GM12878 (cell line): ENCODE data around the gene AMMECR1.

ENCODE experiments used
- ATF2 ChIP-seq: IDR thresholded peaks from 2 replicates; pipeline ENCODE4 v1.6.1; 2012; ENCODE audit warnings: low read length, inconsistent platforms
- BACH1 ChIP-seq: fragments of 450-650 bp; IDR thresholded peaks from 2 replicates; pipeline ENCODE4 v1.6.1; 2017; ENCODE audit warnings: mild to moderate bottlenecking, borderline replicate concordance
- CEBPB ChIP-seq, 2 experiments: fragments of 150-350 bp in 1 of 2; IDR thresholded peaks; 2 replicates each; pipeline ENCODE4 v1.6.1; 2012 to 2014; ENCODE audit warnings: low read depth in 2 of 2, low read length in 2 of 2, borderline replicate concordance in 1 of 2, inconsistent platforms in 1 of 2
- CTCF ChIP-seq, 3 experiments: IDR thresholded peaks in 2 of 3; conservative IDR thresholded peaks in 1 of 3; 2 replicates each; pipeline ENCODE4 v1.5.1; 2011; ENCODE audit warnings: low read depth in 3 of 3, low read length in 3 of 3, mild to moderate bottlenecking in 3 of 3, control low read depth in 2 of 3, moderate library complexity in 2 of 3, inconsistent platforms in 1 of 3, mixed read lengths in 1 of 3; ENCODE audit not compliant: control insufficient read depth in 2 of 3, insufficient read depth in 1 of 3; ENCODE audit errors: extremely low read depth in 1 of 3
- IRF4 ChIP-seq: IDR thresholded peaks from 2 replicates; pipeline ENCODE4 v1.6.1; 2011; ENCODE audit warnings: low read depth, low read length
- POLR2A ChIP-seq: IDR thresholded peaks from 2 replicates; pipeline ENCODE4 v1.6.1; 2011; ENCODE audit warnings: low read depth, mild to moderate bottlenecking, low read length
- POLR2AphosphoS2 ChIP-seq: IDR thresholded peaks from 2 replicates; pipeline ENCODE4 v1.6.1; 2011; ENCODE audit warnings: low read depth, mild to moderate bottlenecking, low read length, improper control_type of control experiment, moderate library complexity
- RELA ChIP-seq: fragments of 450-650 bp; IDR thresholded peaks from 2 replicates; pipeline ENCODE4 v1.8.0; 2014; ENCODE audit warnings: borderline replicate concordance; ENCODE audit not compliant: partially characterized antibody
- RFX5 ChIP-seq: IDR thresholded peaks from 2 replicates; pipeline ENCODE4 v1.6.1; 2011; ENCODE audit warnings: low read depth, low read length, improper control_type of control experiment
- SKIL ChIP-seq: fragments of 450-650 bp; IDR thresholded peaks from 2 replicates; pipeline ENCODE4 v1.6.1; 2017; ENCODE audit warnings: mild to moderate bottlenecking, low read depth, inconsistent platforms; ENCODE audit not compliant: poor library complexity, severe bottlenecking
- SMC3 ChIP-seq: IDR thresholded peaks from 2 replicates; pipeline ENCODE4 v1.6.1; 2011; ENCODE audit warnings: low read length, improper control_type of control experiment, borderline replicate concordance
- TF ChIP-seq, protein P1 (sequence below): fragments of 450-650 bp; IDR thresholded peaks from 2 replicates; pipeline ENCODE4 v1.6.1; 2014; ENCODE audit warnings: mild to moderate bottlenecking

- TF ChIP-seq BACH1 (no peak), RFX5 (no peak), ATF2 (no peak), CTCF (IDR thresholded peaks at IDR 0.05 in 2 of 3, conservative IDR thresholded peaks at IDR 0.05 in 1 of 3; ENCODE audit: control insufficient read depth in 2 of 3, extremely low read depth in 1 of 3, insufficient read depth in 1 of 3, low read depth in 3 of 3, low read length in 3 of 3) (no peak), POLR2A (no peak), RELA (no peak), SKIL (no peak), IRF4 (no peak), SMC3 (no peak), CEBPB (IDR thresholded peaks at IDR 0.05; ENCODE audit: borderline replicate concordance in 1 of 2, low read depth in 2 of 2, low read length in 2 of 2) (no peak), POLR2AphosphoS2 (no peak)
- TF ChIP-seq, protein P1, sequence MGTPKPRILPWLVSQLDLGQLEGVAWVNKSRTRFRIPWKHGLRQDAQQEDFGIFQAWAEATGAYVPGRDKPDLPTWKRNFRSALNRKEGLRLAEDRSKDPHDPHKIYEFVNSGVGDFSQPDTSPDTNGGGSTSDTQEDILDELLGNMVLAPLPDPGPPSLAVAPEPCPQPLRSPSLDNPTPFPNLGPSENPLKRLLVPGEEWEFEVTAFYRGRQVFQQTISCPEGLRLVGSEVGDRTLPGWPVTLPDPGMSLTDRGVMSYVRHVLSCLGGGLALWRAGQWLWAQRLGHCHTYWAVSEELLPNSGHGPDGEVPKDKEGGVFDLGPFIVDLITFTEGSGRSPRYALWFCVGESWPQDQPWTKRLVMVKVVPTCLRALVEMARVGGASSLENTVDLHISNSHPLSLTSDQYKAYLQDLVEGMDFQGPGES: no peak
These were observed 9.7 kb downstream of the AMMECR1 start for GRCh38 chrX:110308220-110308619.
